Uterus (tissue), 4 donors: ENCODE measurements around the gene ELMO2. TPM values are rescaled to one million over a fixed set of nuclear protein-coding genes. Genes with fewer than 3 reads are reported as not detected.

ENCODE experiments used
- DNase-seq, 2 donors: peaks; one replicate each; pipeline ENCODE4 v3.0.0-alpha.2; 2019 to 2020
- H3K27ac ChIP-seq, 2 donors: fragments of 200-600 bp; sonication (generic); 1 replicate in 1 of 2; 2 replicates in 1 of 2; pipeline ENCODE4 v1.5.1; 2016 to 2018
- H3K27me3 ChIP-seq, 2 donors: fragments of 200-600 bp; sonication (generic); one replicate each; pipeline ENCODE4 v1.5.1; 2018 to 2019; ENCODE audit warnings: control low read depth in 1 of 2
- H3K36me3 ChIP-seq, 2 donors: fragments of 200-600 bp; sonication (generic); one replicate each; pipeline ENCODE4 v1.5.1; 2019; ENCODE audit warnings: control low read depth in 1 of 2
- H3K4me1 ChIP-seq, 2 donors: fragments of 200-600 bp; sonication (generic); one replicate each; pipeline ENCODE4 v1.5.1; 2018 to 2019; ENCODE audit warnings: control low read depth in 1 of 2
- H3K4me3 ChIP-seq, 2 donors: fragments of 200-600 bp; sonication (generic); 1 replicate in 1 of 2; 2 replicates in 1 of 2; pipeline ENCODE4 v1.5.1; 2018 to 2019; ENCODE audit warnings: mild to moderate bottlenecking in 1 of 2
- H3K9me3 ChIP-seq, 2 donors: fragments of 200-600 bp; sonication (generic); one replicate each; pipeline ENCODE4 v1.5.1; 2019; ENCODE audit warnings: control low read depth in 1 of 2
- POLR2A ChIP-seq, 2 donors: fragments of 450-650 bp; IDR thresholded peaks; one replicate each; pipeline ENCODE4 v1.6.1; 2016; ENCODE audit warnings: antibody characterized with exemption in 2 of 2, mild to moderate bottlenecking in 1 of 2, moderate library complexity in 1 of 2
- intact Hi-C: fragments of 100-400 bp; cut with DNase I; formaldehyde crosslinking; loops from one replicate; pipeline ENCODE4 v1.15.1; 2023; ENCODE audit warnings: low total_unique reads
- total RNA-seq, 4 donors: library from RNA; depleted of rRNA in 3 of 4; stranded (reverse); fragments of >200 nt in 3 of 4; gene quantifications; one replicate each; pipeline versions ENCODE4 v1.1.0 to v1.2.4, GENCODE V29; 2014 to 2023
- TF ChIP-seq, protein P1 (sequence below), 4 experiments: fragments of 200-600 bp in 2 of 4; fragments of 450-650 bp in 2 of 4; sonication (generic) in 2 of 4; IDR thresholded peaks; one replicate each; pipeline ENCODE4 v1.5.1; 2016 to 2019; ENCODE audit warnings: antibody characterized with exemption in 4 of 4, mild to moderate bottlenecking in 2 of 4, moderate library complexity in 1 of 4
- donor health status: DM: yes; HTN: yes; CAD: no.

ELMO2 gene
- total RNA-seq, 4 donors from 2014 or later, result 18.5 to 112 (median 57.2) TPM

DNA sequence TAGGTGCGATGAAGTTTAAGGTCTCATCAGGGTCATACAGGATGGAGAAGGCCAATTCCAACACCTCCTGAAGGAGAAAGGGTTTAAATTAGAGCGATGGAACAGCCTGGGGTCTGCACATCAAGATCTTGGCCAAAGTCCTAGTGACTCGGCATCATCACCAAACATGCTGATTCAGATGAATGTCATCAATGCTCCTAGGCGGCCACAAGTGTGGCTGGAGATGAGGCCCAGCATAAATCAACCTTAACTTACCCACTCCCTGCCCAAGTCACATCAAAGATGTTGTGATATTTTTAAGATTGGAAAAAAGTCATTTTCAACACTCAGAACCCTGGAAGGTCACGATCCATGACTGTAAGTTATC, 37.5 kb downstream of the ELMO2 start:
- intact Hi-C loops, result no loop called here
- no peak for TF ChIP-seq POLR2A (IDR thresholded peaks at IDR 0.05)
- TF ChIP-seq, protein P1, sequence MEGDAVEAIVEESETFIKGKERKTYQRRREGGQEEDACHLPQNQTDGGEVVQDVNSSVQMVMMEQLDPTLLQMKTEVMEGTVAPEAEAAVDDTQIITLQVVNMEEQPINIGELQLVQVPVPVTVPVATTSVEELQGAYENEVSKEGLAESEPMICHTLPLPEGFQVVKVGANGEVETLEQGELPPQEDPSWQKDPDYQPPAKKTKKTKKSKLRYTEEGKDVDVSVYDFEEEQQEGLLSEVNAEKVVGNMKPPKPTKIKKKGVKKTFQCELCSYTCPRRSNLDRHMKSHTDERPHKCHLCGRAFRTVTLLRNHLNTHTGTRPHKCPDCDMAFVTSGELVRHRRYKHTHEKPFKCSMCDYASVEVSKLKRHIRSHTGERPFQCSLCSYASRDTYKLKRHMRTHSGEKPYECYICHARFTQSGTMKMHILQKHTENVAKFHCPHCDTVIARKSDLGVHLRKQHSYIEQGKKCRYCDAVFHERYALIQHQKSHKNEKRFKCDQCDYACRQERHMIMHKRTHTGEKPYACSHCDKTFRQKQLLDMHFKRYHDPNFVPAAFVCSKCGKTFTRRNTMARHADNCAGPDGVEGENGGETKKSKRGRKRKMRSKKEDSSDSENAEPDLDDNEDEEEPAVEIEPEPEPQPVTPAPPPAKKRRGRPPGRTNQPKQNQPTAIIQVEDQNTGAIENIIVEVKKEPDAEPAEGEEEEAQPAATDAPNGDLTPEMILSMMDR (IDR thresholded peaks at IDR 0.05), result no peak
- H3K27ac ChIP-seq, result no peak overlapping the region

DNA sequence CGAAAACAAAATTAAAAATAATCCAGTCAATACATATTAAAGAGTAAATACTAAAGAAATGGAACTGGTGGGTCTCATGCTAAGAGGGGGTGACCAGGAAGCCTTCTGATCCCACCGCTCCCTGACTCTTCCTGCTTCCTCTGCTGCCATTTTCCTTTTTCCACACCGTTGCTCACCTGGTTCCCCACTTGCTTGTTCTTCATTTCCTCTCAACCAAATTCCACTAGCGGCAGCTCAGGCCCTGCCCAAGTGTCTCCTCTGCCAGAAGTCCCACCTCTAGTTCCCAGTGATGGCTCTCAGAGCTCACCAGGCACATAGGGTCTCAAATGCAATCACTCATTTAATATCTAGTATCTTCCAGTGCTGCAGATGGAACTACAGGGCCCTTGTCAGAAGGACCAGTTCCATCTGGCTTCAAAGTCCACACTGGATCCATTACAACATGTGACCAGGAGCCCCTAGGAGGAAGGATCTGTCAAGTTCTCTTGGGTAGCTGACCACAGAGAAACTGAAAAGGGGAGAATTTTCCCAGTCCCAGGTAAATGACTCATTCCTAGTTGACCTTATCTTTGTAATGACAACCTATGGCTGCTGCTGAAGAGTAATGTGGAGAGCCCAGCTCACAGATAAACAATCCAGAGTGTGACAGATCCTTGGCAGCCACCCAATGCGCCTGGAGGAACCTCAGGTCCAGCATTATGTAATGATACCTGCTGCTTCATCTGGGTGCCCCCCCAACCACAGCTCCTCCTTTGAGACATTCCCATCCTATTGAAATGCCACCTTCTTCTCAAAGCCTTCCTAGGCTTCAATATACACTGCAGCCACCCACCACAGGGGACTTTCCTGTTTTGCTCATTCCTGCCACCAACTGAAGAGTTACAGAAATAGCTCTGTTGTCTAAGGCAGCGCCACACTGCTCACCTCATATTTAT, 38.2 kb downstream of the ELMO2 start:
- Histone ChIP-seq H3K9me3 (no peaks in the 10 kb centered on the region), H3K27me3 (no peaks in the 10 kb centered on the region), H3K4me1 (no peaks in the 10 kb centered on the region), H3K36me3 (no peaks in the 10 kb centered on the region), H3K27ac (no peak overlapping the region), H3K4me3 (no peak overlapping the region)
- DNase-seq, result no peak
- intact Hi-C loops, result no loop called here
- TF ChIP-seq POLR2A (IDR thresholded peaks at IDR 0.05), result no peak
- TF ChIP-seq, protein P1 (IDR thresholded peaks at IDR 0.05), result no peak

More for the DNA sequence above, 37.5 kb downstream of the ELMO2 start:
- Histone ChIP-seq H3K4me1 (no peaks in the 10 kb centered on the region), H3K27me3 (no peaks in the 10 kb centered on the region), H3K36me3 (no peaks in the 10 kb centered on the region), H3K9me3 (no peaks in the 10 kb centered on the region), H3K4me3 (no peak overlapping the region)
- no peak for DNase-seq

DNA sequence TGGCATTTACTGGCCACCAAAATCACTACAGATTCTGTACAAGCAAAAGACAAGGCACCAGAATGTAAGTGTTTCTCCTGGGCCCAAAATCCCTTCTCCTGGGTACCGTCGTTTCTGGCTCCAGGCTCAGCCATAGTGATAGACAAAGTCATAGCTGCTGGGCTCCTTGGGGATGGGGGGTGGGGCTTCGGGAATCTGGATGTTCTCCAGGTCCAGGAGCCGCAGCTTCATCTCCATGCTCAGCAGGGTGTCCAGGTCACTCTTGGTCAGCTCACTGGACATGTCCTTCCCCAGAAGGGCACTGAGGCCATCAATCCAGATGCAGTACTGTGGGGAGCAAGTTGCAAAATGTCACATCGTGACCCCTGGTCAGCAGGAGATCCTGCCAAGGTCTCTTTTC, 39.2 kb downstream of the ELMO2 start:
- intact Hi-C loops, result no loop called here
- no peak for DNase-seq
- no peaks in the 10 kb centered on the region for H3K27me3 ChIP-seq
- TF ChIP-seq, protein P1 (IDR thresholded peaks at IDR 0.05), result no peak
- TF ChIP-seq POLR2A (IDR thresholded peaks at IDR 0.05), result no peak
- no peaks in the 10 kb centered on the region for H3K9me3 ChIP-seq
- H3K4me1 ChIP-seq, result peaks cover 0 to 7% of the 10 kb centered on the region in 2 donors
- H3K27ac ChIP-seq, result no peak overlapping the region
- no peaks in the 10 kb centered on the region for H3K36me3 ChIP-seq
- no peak overlapping the region for H3K4me3 ChIP-seq

DNA sequence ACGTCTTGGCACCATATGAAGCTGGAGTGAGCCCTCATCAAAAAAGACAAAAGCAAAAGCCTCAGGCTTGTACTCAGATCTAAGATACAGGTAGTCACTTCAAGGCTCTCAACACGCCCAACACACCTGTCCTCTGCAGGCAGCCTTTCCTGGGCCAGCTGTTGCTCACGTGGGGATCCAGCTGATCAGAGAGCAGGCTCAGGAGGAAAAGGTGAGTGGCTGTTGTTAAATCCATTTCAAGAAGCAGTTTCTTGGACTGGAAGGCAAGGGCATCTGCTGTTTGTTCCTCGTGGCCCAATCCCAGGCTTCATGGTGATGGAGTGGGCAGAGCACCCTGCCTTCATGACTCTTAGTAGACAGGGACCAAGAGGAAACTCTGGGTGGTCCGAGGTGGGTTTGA, 39.6 kb downstream of the ELMO2 start:
- no peaks in the 10 kb centered on the region for H3K9me3 ChIP-seq
- H3K27me3 ChIP-seq, result no peaks in the 10 kb centered on the region
- TF ChIP-seq POLR2A (IDR thresholded peaks at IDR 0.05), result no peak
- TF ChIP-seq, protein P1 (IDR thresholded peaks at IDR 0.05), result no peak
- intact Hi-C loops, result no loop called here
- no peaks in the 10 kb centered on the region for H3K36me3 ChIP-seq
- no peak for DNase-seq
- H3K4me3 ChIP-seq, result no peak overlapping the region
- no peak overlapping the region for H3K27ac ChIP-seq
- H3K4me1 ChIP-seq, result peaks cover 0 to 10% of the 10 kb centered on the region in 2 donors

DNA sequence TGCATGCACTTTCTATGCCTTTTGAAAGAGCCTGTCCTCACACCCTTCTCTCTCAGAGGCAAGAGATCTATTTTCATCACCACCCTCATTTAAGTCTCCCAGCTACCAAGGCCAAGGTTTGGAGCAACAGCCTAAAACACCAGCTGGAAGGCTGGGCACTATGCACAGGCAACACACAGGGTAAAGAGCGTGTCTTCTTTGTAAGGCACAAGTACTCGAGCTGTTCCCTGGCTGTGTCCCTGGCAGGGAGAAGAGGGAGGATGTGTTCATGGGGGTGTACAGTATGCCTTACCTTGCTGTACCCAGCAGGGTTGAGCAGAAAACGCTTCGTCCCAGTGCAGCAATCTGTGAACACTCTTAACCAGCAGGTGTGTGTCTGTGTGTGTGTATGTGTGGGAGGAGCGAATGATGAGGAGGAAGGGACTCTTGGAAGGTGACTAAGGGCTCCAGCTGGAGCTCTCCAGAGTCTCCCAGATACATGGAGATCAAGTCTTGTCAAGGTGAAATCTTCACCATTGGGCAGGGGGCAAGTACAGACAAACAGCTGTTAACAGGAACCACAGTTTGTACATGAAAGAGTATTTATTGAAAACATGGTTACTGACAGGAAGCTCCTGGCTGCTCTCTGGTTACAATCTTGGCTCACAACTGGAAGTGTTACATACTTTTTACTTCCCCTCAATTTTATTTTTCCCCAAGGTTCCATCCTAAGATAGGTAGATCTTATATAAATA, 40.8 kb downstream of the ELMO2 start:
- Histone ChIP-seq H3K9me3 (no peaks in the 10 kb centered on the region), H3K27ac (no peak overlapping the region), H3K36me3 (no peaks in the 10 kb centered on the region), H3K4me1 (peaks cover 0 to 10% of the 10 kb centered on the region in 2 donors), H3K4me3 (peak overlapping the region in 1 of 2 donors; percentile 68), H3K27me3 (no peaks in the 10 kb centered on the region)
- intact Hi-C loops, result no loop called here
- TF ChIP-seq POLR2A (IDR thresholded peaks at IDR 0.05), result no peak
- TF ChIP-seq, protein P1 (IDR thresholded peaks at IDR 0.05), result no peak
- no peak for DNase-seq
